HG03159 (cell line): ENCODE data around the gene FRMD4B.
A peak's percentile ranks its signal among the peaks of the same experiment; 100 is the strongest.

Source experiments
- ATAC-seq: cut with Tn5 transposase; IDR thresholded peaks from one replicate; pipeline ENCODE4 v1.9.1; 2021; ENCODE audit warnings: mild to moderate bottlenecking, moderate library complexity; ENCODE audit not compliant: unreplicated experiment

The FRMD4B gene

GRCh38 chr3:69368129-69368741 lies 17.7 kb downstream of the FRMD4B start:
- ATAC-seq, result peak; percentile 99

- no peak for ATAC-seq
Measured at GRCh38 chr3:69367586-69367985, 18.3 kb downstream of the FRMD4B start.

GRCh38 chr3:69364354-69364753 lies 21.5 kb downstream of the FRMD4B start:
- ATAC-seq, result no peak

GRCh38 chr3:69360690-69361089 lies 25.2 kb downstream of the FRMD4B start:
- no peak for ATAC-seq

- ATAC-seq, result no peak
Measured at GRCh38 chr3:69359916-69360315, 26.0 kb downstream of the FRMD4B start.

- ATAC-seq, result no peak
Measured at GRCh38 chr3:69359339-69359893, 26.5 kb downstream of the FRMD4B start.

- no peak for ATAC-seq
Measured at GRCh38 chr3:69357196-69357595, 28.7 kb downstream of the FRMD4B start.

GRCh38 chr3:69354948-69355347 lies 30.9 kb downstream of the FRMD4B start:
- no peak for ATAC-seq

GRCh38 chr3:69353503-69353902 lies 32.4 kb downstream of the FRMD4B start:
- no peak for ATAC-seq

- no peak for ATAC-seq
Measured at GRCh38 chr3:69353088-69353478, 32.8 kb downstream of the FRMD4B start.

- ATAC-seq, result no peak
Measured at GRCh38 chr3:69352305-69353087, 33.4 kb downstream of the FRMD4B start.

GRCh38 chr3:69343875-69344274 lies 42.0 kb downstream of the FRMD4B start:
- ATAC-seq, result no peak

GRCh38 chr3:69342074-69342473 lies 43.8 kb downstream of the FRMD4B start:
- ATAC-seq, result no peak

- ATAC-seq, result no peak
Measured at GRCh38 chr3:69339760-69340159, 46.1 kb downstream of the FRMD4B start.

GRCh38 chr3:69338911-69339310 lies 47.0 kb downstream of the FRMD4B start:
- ATAC-seq, result no peak

- no peak for ATAC-seq
Measured at GRCh38 chr3:69332934-69333333, 53.0 kb downstream of the FRMD4B start.

GRCh38 chr3:69330891-69331400 lies 54.9 kb downstream of the FRMD4B start:
- no peak for ATAC-seq

GRCh38 chr3:69329892-69330291 lies 56.0 kb downstream of the FRMD4B start:
- no peak for ATAC-seq

- ATAC-seq, result no peak
Measured at GRCh38 chr3:69328963-69329302, 57.0 kb downstream of the FRMD4B start.

GRCh38 chr3:69328103-69328962 lies 57.6 kb downstream of the FRMD4B start:
- no peak for ATAC-seq

GRCh38 chr3:69326855-69327300 lies 59.0 kb downstream of the FRMD4B start:
- peak; percentile 86 for ATAC-seq
